Neural crest cell (in vitro differentiated cells): Measurements from ENCODE around the gene GPR151. TPM values are rescaled to one million over a fixed set of nuclear protein-coding genes. Genes with fewer than 3 reads are reported as not detected.
A peak's percentile ranks its signal among the peaks of the same experiment; 100 is the strongest.

Experiments
- DNase-seq: peaks from one replicate; pipeline ENCODE4 v3.0.0; 2021; ENCODE audit warnings: low read depth, mixed read lengths, low spot score
- H3K27ac Mint-ChIP-seq: one replicate; pipeline ENCODE4 v1.8.0; 2021; ENCODE audit warnings: mild to moderate bottlenecking, mixed read lengths; ENCODE audit not compliant: unreplicated experiment
- H3K27me3 Mint-ChIP-seq: 2 replicates; pipeline ENCODE4 v1.8.0; 2021; ENCODE audit warnings: low read depth, mild to moderate bottlenecking, mixed read lengths
- H3K36me3 Mint-ChIP-seq: 2 replicates; pipeline ENCODE4 v1.8.0; 2021; ENCODE audit warnings: low read depth, mild to moderate bottlenecking, mixed read lengths
- H3K4me1 Mint-ChIP-seq: 2 replicates; pipeline ENCODE4 v1.8.0; 2021; ENCODE audit warnings: mixed read lengths
- H3K4me3 Mint-ChIP-seq: one replicate; pipeline ENCODE4 v1.8.0; 2021; ENCODE audit warnings: mild to moderate bottlenecking, mixed read lengths
- H3K9me3 Mint-ChIP-seq: 2 replicates; pipeline ENCODE4 v1.8.0; 2021; ENCODE audit warnings: mixed read lengths
- CTCF ChIP-seq: fragments of 200-600 bp; sonication (generic); conservative IDR thresholded peaks from 2 replicates; pipeline ENCODE4 v1.5.0; 2021; ENCODE audit warnings: antibody characterized with exemption, mild to moderate bottlenecking
- total RNA-seq: library from RNA; stranded (reverse); gene quantifications from 2 replicates; pipeline ENCODE4 v1.2.1, GENCODE V29; 2021

Gene GPR151
- total RNA-seq, 1 donor from 2014 or later, result not detected

- Mint-ChIP-seq H3K27ac (no peak overlapping the region), H3K9me3 (no peaks in the 10 kb centered on the region), H3K4me3 (no peak overlapping the region), H3K4me1 (peaks cover 9% of the 10 kb centered on the region), H3K27me3 (no peaks in the 10 kb centered on the region), H3K36me3 (peaks cover 26% of the 10 kb centered on the region)
- no peak for TF ChIP-seq CTCF
- DNase-seq, result no peak
Measured at GRCh38 chr5:146467760-146468159, 48.2 kb downstream of the GPR151 start.

- no peak for DNase-seq
- H3K27me3 Mint-ChIP-seq, result no peaks in the 10 kb centered on the region
- no peak overlapping the region for H3K27ac Mint-ChIP-seq
- peaks cover 9% of the 10 kb centered on the region for H3K4me1 Mint-ChIP-seq
- H3K9me3 Mint-ChIP-seq, result no peaks in the 10 kb centered on the region
- no peak overlapping the region for H3K4me3 Mint-ChIP-seq
- H3K36me3 Mint-ChIP-seq, result peaks cover 16% of the 10 kb centered on the region
- TF ChIP-seq CTCF, result peak; percentile 58
Measured at GRCh38 chr5:146466521-146467349, 49.3 kb downstream of the GPR151 start.

GRCh38 chr5:146463446-146463845 lies 52.5 kb downstream of the GPR151 start:
- Mint-ChIP-seq H3K4me3 (no peak overlapping the region), H3K4me1 (peaks cover 9% of the 10 kb centered on the region), H3K27ac (no peak overlapping the region), H3K27me3 (no peaks in the 10 kb centered on the region), H3K9me3 (no peaks in the 10 kb centered on the region), H3K36me3 (peaks cover 9% of the 10 kb centered on the region)
- no peak for TF ChIP-seq CTCF
- no peak for DNase-seq

Other genes starting within 250 kb of the GPR151 start
- 0.09 TPM in 1 of 2 replicates, not detected in the other for gene POU4F3, start 177.4 kb downstream of the GPR151 start, total RNA-seq
- gene TCERG1, start 68.9 kb downstream of the GPR151 start, total RNA-seq, result 143 and 152 TPM in 2 replicates